ENCODE data around the gene MFRP.

MFRP gene

GRCh38 chr11:119303227-119303718 is 43.2 kb downstream of the MFRP start:
- TF ChIP-seq CTCF (IDR thresholded peaks at IDR 0.05): no peak
- Histone ChIP-seq H3K4me3 (ENCODE audit: low read depth in 1 of 2, low read length in 1 of 2) (no peak overlapping the region), H3K27me3 (no peaks in the 10 kb centered on the region), H3K36me3 (peaks cover 99% of the 10 kb centered on the region), H3K27ac (no peak overlapping the region), H3K4me1 (ENCODE audit: control insufficient read depth in 1 of 2, insufficient read depth in 1 of 2, low read depth in 1 of 2, low read length in 1 of 2) (no peaks in the 10 kb centered on the region), H3K9me3 (no peaks in the 10 kb centered on the region)

- Histone ChIP-seq H3K36me3 (peaks cover 95% of the 10 kb centered on the region), H3K4me3 (ENCODE audit: low read depth in 1 of 2, low read length in 1 of 2) (no peak overlapping the region), H3K9me3 (no peaks in the 10 kb centered on the region), H3K27me3 (no peaks in the 10 kb centered on the region), H3K4me1 (ENCODE audit: control insufficient read depth in 1 of 2, insufficient read depth in 1 of 2, low read depth in 1 of 2, low read length in 1 of 2) (no peaks in the 10 kb centered on the region), H3K27ac (no peak overlapping the region)
- TF ChIP-seq CTCF (IDR thresholded peaks at IDR 0.05): no peak
Measured at GRCh38 chr11:119300198-119300964, 46.1 kb downstream of the MFRP start.

GRCh38 chr11:119299416-119299815 is 47.1 kb downstream of the MFRP start:
- no peaks in the 10 kb centered on the region for H3K27me3 ChIP-seq
- H3K9me3 ChIP-seq: no peaks in the 10 kb centered on the region
- peaks cover 95% of the 10 kb centered on the region for H3K36me3 ChIP-seq
- H3K27ac ChIP-seq: no peak overlapping the region
- H3K4me3 ChIP-seq (ENCODE audit: low read depth in 1 of 2, low read length in 1 of 2): no peak overlapping the region
- H3K4me1 ChIP-seq (ENCODE audit: control insufficient read depth in 1 of 2, insufficient read depth in 1 of 2, low read depth in 1 of 2, low read length in 1 of 2): no peaks in the 10 kb centered on the region
- TF ChIP-seq CTCF (IDR thresholded peaks at IDR 0.05): no peak

- Histone ChIP-seq H3K4me3 (ENCODE audit: low read depth in 1 of 2, low read length in 1 of 2) (no peak overlapping the region), H3K9me3 (no peaks in the 10 kb centered on the region), H3K4me1 (ENCODE audit: control insufficient read depth in 1 of 2, insufficient read depth in 1 of 2, low read depth in 1 of 2, low read length in 1 of 2) (no peaks in the 10 kb centered on the region), H3K27me3 (no peaks in the 10 kb centered on the region), H3K27ac (no peak overlapping the region), H3K36me3 (peaks cover 94% of the 10 kb centered on the region)
- no peak for TF ChIP-seq CTCF (IDR thresholded peaks at IDR 0.05)
Measured at GRCh38 chr11:119298726-119299125, 47.8 kb downstream of the MFRP start.

GRCh38 chr11:119297938-119298337 is 48.6 kb downstream of the MFRP start:
- Histone ChIP-seq H3K4me3 (ENCODE audit: low read depth in 1 of 2, low read length in 1 of 2) (no peak overlapping the region), H3K27me3 (no peaks in the 10 kb centered on the region), H3K4me1 (ENCODE audit: control insufficient read depth in 1 of 2, insufficient read depth in 1 of 2, low read depth in 1 of 2, low read length in 1 of 2) (no peaks in the 10 kb centered on the region), H3K36me3 (peaks cover 94% of the 10 kb centered on the region), H3K9me3 (no peaks in the 10 kb centered on the region), H3K27ac (no peak overlapping the region)
- TF ChIP-seq CTCF (IDR thresholded peaks at IDR 0.05): no peak

Data from neutrophil (primary cell).